ENCODE measurements around the gene IL1RAP. TPM values are rescaled to one million over a fixed set of nuclear protein-coding genes. Genes with fewer than 3 reads are reported as not detected.

IL1RAP gene
- total RNA-seq, 1 donor: 14.8 TPM

GRCh38 chr3:190706582-190706981, 192.7 kb downstream of the IL1RAP start:
- no peak overlapping the region for H2AFZ ChIP-seq (ENCODE audit: low read length)
- no peaks in the 10 kb centered on the region for H3K27me3 ChIP-seq (ENCODE audit: insufficient read depth, low read length)
- H4K20me1 ChIP-seq (ENCODE audit: insufficient read depth, low read length): no peaks in the 10 kb centered on the region
- no peak overlapping the region for H3K4me2 ChIP-seq (ENCODE audit: insufficient read depth, low read length)
- H3K79me2 ChIP-seq (ENCODE audit: insufficient read depth, low read length): no peaks in the 10 kb centered on the region
- H3K4me3 ChIP-seq (ENCODE audit: insufficient read depth, low read length): no peak overlapping the region
- H3K36me3 ChIP-seq (ENCODE audit: insufficient read depth, low read length): no peaks in the 10 kb centered on the region
- no peak for TF ChIP-seq CTCF (IDR thresholded peaks at IDR 0.05; ENCODE audit: extremely low read depth, low read depth, low read length)
- DNase-seq (ENCODE audit: insufficient read length, low spot score, missing footprints): no peak
- peaks cover 9% of the 10 kb centered on the region for H3K4me1 ChIP-seq (ENCODE audit: insufficient read depth, low read length)
- no peaks in the 10 kb centered on the region for H3K9me3 ChIP-seq (ENCODE audit: low read depth, low read length)
- no peak overlapping the region for H3K27ac ChIP-seq (ENCODE audit: low read depth, low read length)

Other genes starting within 250 kb of the IL1RAP start
- 0.29 and 1.1 TPM in 2 replicates for gene CLDN1, start 191.6 kb upstream of the IL1RAP start, total RNA-seq
- under 0.01 TPM in 1 of 2 replicates, not detected in the other for gene CLDN16, start 125.9 kb upstream of the IL1RAP start, total RNA-seq
- gene TMEM207, start 64.2 kb upstream of the IL1RAP start, total RNA-seq: not detected in 2 replicates

Data from osteoblast (primary cell).